Kidney (tissue), 14 donors: ENCODE results near the gene FZR1. TPM values are rescaled to one million over a fixed set of nuclear protein-coding genes. Genes with fewer than 3 reads are reported as not detected.

Experiments used
- DNase-seq, 5 donors: peaks; one replicate each; pipeline ENCODE4 v3.0.0-alpha.2; 2013 to 2020
- FAIRE-seq: peaks from 2 replicates; lab custom pipeline; 2012; peaks lifted over from hg19 to GRCh38; lab: Jason Lieb, UNC
- H3K27ac ChIP-seq, 2 donors: one replicate each; pipeline ENCODE4 v1.7.0; 2013; ENCODE audit warnings: low read depth in 2 of 2, low read length in 2 of 2, inconsistent platforms in 1 of 2
- H3K27me3 ChIP-seq: one replicate; pipeline ENCODE4 v1.7.1; 2013; ENCODE audit warnings: low read length, inconsistent platforms; ENCODE audit not compliant: control insufficient read depth, insufficient read depth
- H3K36me3 ChIP-seq, 3 donors: one replicate each; pipeline versions ENCODE4 v1.7.0 to v1.7.1; 2013; ENCODE audit warnings: low read length in 3 of 3, control low read depth in 1 of 3, inconsistent platforms in 1 of 3; ENCODE audit not compliant: insufficient read depth in 3 of 3, control insufficient read depth in 2 of 3
- H3K4me1 ChIP-seq, 3 donors: one replicate each; pipeline versions ENCODE4 v1.7.0 to v1.7.1; 2013; ENCODE audit warnings: low read length in 3 of 3, inconsistent platforms in 1 of 3, low read depth in 1 of 3; ENCODE audit not compliant: control insufficient read depth in 2 of 3, insufficient read depth in 2 of 3
- H3K4me3 ChIP-seq, 3 donors: one replicate each; pipeline versions ENCODE4 v1.7.0 to v1.8.1; 2013; ENCODE audit warnings: low read length in 3 of 3, control low read depth in 1 of 3, inconsistent platforms in 1 of 3
- H3K9ac ChIP-seq, 3 donors: one replicate each; pipeline versions ENCODE4 v1.7.0 to v1.7.1; 2013; ENCODE audit warnings: low read length in 3 of 3, control low read depth in 1 of 3, inconsistent platforms in 1 of 3
- H3K9me3 ChIP-seq, 3 donors: one replicate each; pipeline versions ENCODE4 v1.7.0 to v1.7.1; 2013; ENCODE audit warnings: low read length in 3 of 3, control low read depth in 1 of 3, inconsistent platforms in 1 of 3; ENCODE audit not compliant: control insufficient read depth in 2 of 3, insufficient read depth in 1 of 3
- CTCF ChIP-seq: IDR thresholded peaks from 3 replicates; pipeline ENCODE4 v1.5.1; 2012; ENCODE audit warnings: mild to moderate bottlenecking, moderate library complexity, borderline replicate concordance; ENCODE audit not compliant: insufficient read depth; ENCODE audit errors: extremely low read depth
- intact Hi-C: fragments of 100-400 bp; cut with DNase I; formaldehyde crosslinking; loops from one replicate; pipeline ENCODE4 v1.11.1; 2022
- polyA plus RNA-seq: library from polyadenylated mRNA; stranded (reverse); fragments of 350-450 nt; fragmentation: Illumina TruSeq; extraction: RNeasy Lipid Tissue Mini Kit (QIAGEN cat#74804); gene quantifications from one replicate; pipeline ENCODE4 v1.2.3, GENCODE V29; 2014; ENCODE audit warnings: low read depth, low replicate concordance; ENCODE audit not compliant: insufficient read depth
- total RNA-seq: library from RNA; stranded (reverse); fragmentation: NEBNext Ultra II Directional; extraction: Animal tissue kit (Norgen Biotek cat#: 25700); gene quantifications from one replicate; pipeline ENCODE4 v1.2.1, GENCODE V29; 2021
- donor health status: control.
- donor health status: control.
- donor health status: control.
- donor health status: control.
- donor health status: control.
- donor health status: DM: yes; HTN: yes; CAD: no.
- donor health status: Normal renal cell carcinoma (clear cell type).

FZR1 gene
- total and polyA plus RNA-seq, 2 donors from 2014 or later, result 28.4 to 48.0 TPM

GRCh38 chr19:3544742-3545668, 38.9 kb downstream of the FZR1 start:
- H3K9me3 ChIP-seq, result no peaks in the 10 kb centered on the region
- no peak overlapping the region for H3K4me3 ChIP-seq
- no peaks in the 10 kb centered on the region for H3K27me3 ChIP-seq
- peak; percentile 33 to 84 (median 68) for DNase-seq
- intact Hi-C loops, result no loop called here
- H3K36me3 ChIP-seq, result peaks cover 0 to 13% (median 0%) of the 10 kb centered on the region in 3 donors
- FAIRE-seq, result no peak
- H3K4me1 ChIP-seq, result peaks cover 0 to 3% (median 0%) of the 10 kb centered on the region in 3 donors
- no peak overlapping the region for H3K27ac ChIP-seq
- peak; percentile 80 for TF ChIP-seq CTCF
- H3K9ac ChIP-seq, result no peak overlapping the region

- peaks cover 0 to 3% (median 0%) of the 10 kb centered on the region in 3 donors for H3K4me1 ChIP-seq
- TF ChIP-seq CTCF, result no peak
- no peak for FAIRE-seq
- H3K4me3 ChIP-seq, result no peak overlapping the region
- no peaks in the 10 kb centered on the region for H3K9me3 ChIP-seq
- H3K27ac ChIP-seq, result no peak overlapping the region
- intact Hi-C loops, result no loop called here
- no peak overlapping the region for H3K9ac ChIP-seq
- H3K27me3 ChIP-seq, result no peaks in the 10 kb centered on the region
- H3K36me3 ChIP-seq, result peaks cover 0 to 13% (median 0%) of the 10 kb centered on the region in 3 donors
- no peak for DNase-seq
These were observed 39.5 kb downstream of the FZR1 start for GRCh38 chr19:3545669-3546034.

GRCh38 chr19:3546119-3546518, 40.0 kb downstream of the FZR1 start:
- Histone ChIP-seq H3K4me3 (no peak overlapping the region), H3K36me3 (peaks cover 0 to 13% (median 0%) of the 10 kb centered on the region in 3 donors), H3K27ac (no peak overlapping the region), H3K4me1 (peaks cover 0 to 3% (median 0%) of the 10 kb centered on the region in 3 donors), H3K9me3 (no peaks in the 10 kb centered on the region), H3K27me3 (no peaks in the 10 kb centered on the region), H3K9ac (no peak overlapping the region)
- no peak for TF ChIP-seq CTCF
- DNase-seq, result peak in 2 of 5 donors; percentile 41 to 77
- intact Hi-C loops, result no loop called here
- FAIRE-seq, result no peak
